Epidermal melanocyte (primary cell): ENCODE measurements around the gene SLC5A5.
"Not testable (repeated sequence)": the region's sequence is repeated elsewhere in the genome, so short reads cannot be mapped to it uniquely, and the experiment has no call there.

Experiments used
- DNase-seq: peaks from one replicate; pipeline ENCODE4 v3.0.0; 2011; ENCODE audit warnings: low spot score; ENCODE audit not compliant: insufficient read length

The SLC5A5 gene

GRCh38 chr19:17919122-17919521 is 47.4 kb downstream of the SLC5A5 start:
- DNase-seq, result not testable (repeated sequence)

GRCh38 chr19:17920527-17920926 is 48.8 kb downstream of the SLC5A5 start:
- DNase-seq, result no peak

DNA sequence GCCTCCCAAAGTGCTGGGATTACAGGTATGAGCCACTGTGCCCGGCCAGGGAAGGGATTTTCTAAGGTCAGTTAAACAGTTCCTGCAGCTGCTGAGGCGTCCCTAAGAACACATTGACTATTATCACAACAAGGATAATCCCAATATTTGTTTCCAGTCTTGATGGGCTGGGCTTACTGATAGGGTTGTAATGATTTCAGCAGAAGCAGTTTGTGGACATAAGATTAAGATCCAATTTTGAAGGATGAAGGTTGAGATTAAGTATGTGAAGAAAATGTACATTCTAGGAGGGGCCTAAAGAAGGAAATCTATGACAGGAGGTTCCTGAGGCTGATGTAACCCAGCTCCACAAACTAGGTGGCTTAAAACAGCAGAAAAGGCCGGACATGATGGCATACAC is 50.4 kb downstream of the SLC5A5 start:
- no peak for DNase-seq

- no peak for DNase-seq
These were observed 54.3 kb downstream of the SLC5A5 start for GRCh38 chr19:17926044-17926443.

DNA sequence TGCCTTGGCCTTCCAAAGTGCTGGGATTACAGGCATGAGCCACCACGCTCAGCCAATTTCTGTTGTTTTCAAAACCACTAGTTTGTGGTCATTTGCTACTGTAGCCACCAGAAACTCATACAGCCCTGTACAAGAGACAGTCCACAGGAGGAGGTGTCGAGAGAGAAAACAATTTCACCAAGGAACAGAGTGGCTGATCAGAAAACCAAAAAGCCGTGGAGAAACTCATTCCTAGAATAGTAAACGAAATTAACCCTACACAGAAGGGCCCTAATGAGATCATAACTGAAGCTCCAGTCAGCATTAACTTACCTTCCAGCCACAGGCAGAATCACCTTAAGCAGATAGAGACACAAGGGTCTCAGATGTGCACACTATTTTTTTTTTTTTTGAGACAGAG is 57.3 kb downstream of the SLC5A5 start:
- DNase-seq, result no peak

- no peak for DNase-seq
These were observed 59.9 kb downstream of the SLC5A5 start for GRCh38 chr19:17931532-17932191.

GRCh38 chr19:17932485-17933338 is 61.0 kb downstream of the SLC5A5 start, which contains the start of gene CCDC124:
Gene CCDC124, plus strand, starts transcription at chr19:17933015. Its CDS starts 3,406 bp downstream, at chr19:17936421.
- DNase-seq, result peak; percentile 99

GRCh38 chr19:17933414-17934129 is 61.8 kb downstream of the SLC5A5 start:
- DNase-seq, result no peak

DNA sequence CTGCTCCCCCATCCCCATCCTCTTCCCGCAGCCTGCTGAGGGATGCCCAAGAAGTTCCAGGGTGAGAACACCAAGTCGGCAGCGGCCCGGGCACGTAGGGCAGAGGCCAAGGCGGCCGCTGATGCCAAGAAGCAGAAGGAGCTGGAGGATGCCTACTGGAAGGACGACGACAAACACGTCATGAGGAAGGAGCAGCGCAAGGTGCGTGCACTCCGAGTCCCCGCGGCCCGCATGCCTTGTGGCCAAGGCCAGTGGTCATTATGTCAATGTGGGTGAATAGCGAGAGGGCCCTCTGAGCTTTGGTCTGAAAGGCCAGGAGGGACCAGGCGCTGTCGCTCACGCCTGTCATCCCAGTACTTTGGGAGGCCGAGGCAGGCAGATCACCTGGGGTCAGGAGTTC is 64.6 kb downstream of the SLC5A5 start:
- DNase-seq, result no peak

GRCh38 chr19:17937371-17937900 is 65.7 kb downstream of the SLC5A5 start:
- no peak for DNase-seq

GRCh38 chr19:17938092-17938845 is 66.5 kb downstream of the SLC5A5 start:
- DNase-seq, result peak; percentile 95

GRCh38 chr19:17942181-17942580 is 70.4 kb downstream of the SLC5A5 start:
- DNase-seq, result no peak

DNA sequence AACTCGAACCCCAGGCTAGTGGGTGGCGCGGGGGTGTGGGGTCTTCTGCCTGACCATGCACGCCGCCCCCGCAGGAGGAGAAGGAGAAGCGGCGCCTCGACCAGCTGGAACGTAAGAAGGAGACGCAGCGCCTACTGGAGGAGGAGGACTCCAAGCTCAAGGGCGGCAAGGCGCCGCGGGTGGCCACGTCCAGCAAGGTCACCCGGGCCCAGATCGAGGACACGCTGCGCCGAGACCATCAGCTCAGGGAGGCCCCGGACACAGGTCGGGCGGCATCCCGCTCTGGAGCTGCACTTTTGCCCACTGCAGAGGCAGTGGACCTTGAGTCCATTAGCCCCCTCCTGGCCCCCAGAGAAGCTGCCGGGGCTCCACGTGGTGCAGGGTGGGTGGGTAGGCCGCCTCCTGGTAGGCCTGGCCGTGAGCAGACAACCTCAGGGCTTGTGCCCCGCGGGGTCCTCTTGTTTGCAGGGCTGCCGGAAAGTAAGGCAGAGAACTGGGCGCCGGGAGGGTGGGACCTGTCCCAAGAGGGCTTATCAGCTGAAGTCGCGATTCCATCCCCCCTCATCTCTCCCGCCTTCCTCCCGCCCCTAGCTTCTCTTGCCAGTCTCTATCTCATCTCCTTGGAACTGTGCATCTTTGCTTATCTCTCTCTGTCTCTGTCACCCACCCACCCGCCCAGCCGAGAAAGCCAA is 71.0 kb downstream of the SLC5A5 start:
- no peak for DNase-seq

- no peak for DNase-seq
These were observed 71.8 kb downstream of the SLC5A5 start for GRCh38 chr19:17943274-17944221.

GRCh38 chr19:17944301-17944700 is 72.6 kb downstream of the SLC5A5 start:
- DNase-seq, result no peak
